Caco-2 (cell line): ENCODE results near the gene RAPGEF3. TPM values are rescaled to one million over a fixed set of nuclear protein-coding genes. Genes with fewer than 3 reads are reported as not detected.

ENCODE experiments used
- BruUV-seq: library from RNA; stranded (reverse); fragments of 400-500 nt; replicated peaks from 2 replicates; lab custom pipeline; 2021; lab: Mats Ljungman, UMichigan
- CTCF ChIA-PET: fragments of 300-600 bp; sonication (Branson Sonifier 250); formaldehyde crosslinking; loops from one replicate; lab custom pipeline; 2022; ENCODE audit warnings: antibody characterized with exemption; lab: Charles Lee
- POLR2A ChIA-PET: fragments of 300-600 bp; sonication (Branson Sonifier 250); formaldehyde crosslinking; loops from one replicate; lab custom pipeline; 2022; ENCODE audit warnings: antibody characterized with exemption; lab: Charles Lee
- DNase-seq, 2 experiments: peaks; one replicate each; pipeline versions ENCODE4 v3.0.0 to v3.0.0-alpha.2; 2020 to 2022
- H3K27me3 ChIP-seq: replicated peaks from 2 replicates; pipeline ENCODE4 v1.6.0; 2011; ENCODE audit warnings: low read length; ENCODE audit not compliant: control insufficient read depth, insufficient read depth
- H3K36me3 ChIP-seq: 2 replicates; pipeline ENCODE4 v1.5.1; 2011; ENCODE audit warnings: low read length; ENCODE audit not compliant: control insufficient read depth, insufficient read depth
- H3K4me1 ChIP-seq: fragments of 250-450 bp; sonication (Bioruptor Pico); 2 replicates; pipeline ENCODE4 v1.5.1; 2020; ENCODE audit warnings: mild to moderate bottlenecking
- H3K4me3 ChIP-seq: 2 replicates; pipeline ENCODE4 v1.5.1; 2011; ENCODE audit warnings: low read depth, mild to moderate bottlenecking, control low read depth, low read length
- H3K9me3 ChIP-seq: fragments of 250-450 bp; sonication (Bioruptor Pico); 2 replicates; pipeline ENCODE4 v1.5.1; 2020; ENCODE audit warnings: mild to moderate bottlenecking, moderate library complexity
- H3K27ac Mint-ChIP-seq: one replicate; pipeline ENCODE4 v1.8.0; 2022; ENCODE audit warnings: mixed read lengths; ENCODE audit not compliant: unreplicated experiment
- H3K27me3 Mint-ChIP-seq: one replicate; pipeline ENCODE4 v1.8.0; 2022; ENCODE audit warnings: mixed read lengths; ENCODE audit not compliant: insufficient read depth, unreplicated experiment
- H3K36me3 Mint-ChIP-seq: one replicate; pipeline ENCODE4 v1.8.0; 2022; ENCODE audit warnings: mild to moderate bottlenecking, mixed read lengths; ENCODE audit not compliant: insufficient read depth, unreplicated experiment
- H3K4me1 Mint-ChIP-seq: one replicate; pipeline ENCODE4 v1.8.0; 2022; ENCODE audit warnings: low read depth, mixed read lengths; ENCODE audit not compliant: unreplicated experiment
- H3K4me3 Mint-ChIP-seq: one replicate; pipeline ENCODE4 v1.8.0; 2022; ENCODE audit warnings: mild to moderate bottlenecking, moderate library complexity, mixed read lengths; ENCODE audit not compliant: unreplicated experiment
- H3K9me3 Mint-ChIP-seq: one replicate; pipeline ENCODE4 v1.8.0; 2022; ENCODE audit warnings: mixed read lengths; ENCODE audit not compliant: unreplicated experiment
- intact Hi-C: fragments of 100-400 bp; cut with micrococcal nuclease; formaldehyde crosslinking; loops from one replicate; pipeline ENCODE4 v1.10.0; 2022; ENCODE audit not compliant: unreplicated experiment
- total RNA-seq: library from RNA; stranded (reverse); gene quantifications from 2 replicates; pipeline ENCODE4 v1.2.3, GENCODE V29; 2022
- TF ChIP-seq, protein P1 (sequence below), 2 experiments: fragments of 200-600 bp in 1 of 2; IDR thresholded peaks; 1 replicate in 1 of 2; 2 replicates in 1 of 2; pipeline versions ENCODE4 v1.5.1 to v1.8.0; 2011 to 2022; ENCODE audit warnings: antibody characterized with exemption in 1 of 2, control low read depth in 1 of 2, inconsistent platforms in 1 of 2, low read depth in 1 of 2, low read length in 1 of 2, mild to moderate bottlenecking in 1 of 2, moderate library complexity in 1 of 2; ENCODE audit not compliant: insufficient read depth in 1 of 2, severe bottlenecking in 1 of 2, unreplicated experiment in 1 of 2

Gene RAPGEF3
- total RNA-seq, 1 experiment from 2014 or later: 1.2 TPM

DNA sequence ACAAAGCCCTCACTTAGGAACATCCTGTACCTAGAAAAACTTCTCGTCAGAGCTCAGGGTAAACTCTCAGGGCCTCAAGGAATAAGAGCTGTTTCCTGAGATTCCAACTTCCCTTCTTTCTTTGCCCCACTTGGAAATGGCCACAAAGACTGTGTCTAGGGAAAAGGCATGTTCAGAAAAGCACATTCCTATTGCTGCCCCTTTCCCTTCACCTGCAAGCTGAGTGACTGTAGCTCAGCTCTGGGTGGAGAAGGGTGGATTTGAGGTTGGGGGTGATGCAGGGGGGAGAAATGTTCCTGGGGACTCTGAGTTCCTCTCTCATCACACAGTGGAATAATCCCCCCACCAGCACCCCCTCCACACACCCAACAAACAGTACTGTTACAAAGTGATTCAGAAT, 40.1 kb downstream of the RAPGEF3 start:
- Mint-ChIP-seq H3K4me1 (peaks cover 16% of the 10 kb centered on the region), H3K36me3 (no peaks in the 10 kb centered on the region), H3K27ac (no peak overlapping the region), H3K4me3 (no peak overlapping the region), H3K9me3 (no peaks in the 10 kb centered on the region), H3K27me3 (no peaks in the 10 kb centered on the region)
- Histone ChIP-seq H3K4me3 (no peak overlapping the region), H3K27me3 (no peaks in the 10 kb centered on the region), H3K9me3 (no peaks in the 10 kb centered on the region), H3K4me1 (peaks cover 11% of the 10 kb centered on the region; the same call in 1 of the 2 replicates), H3K36me3 (no peaks in the 10 kb centered on the region)
- no peak for DNase-seq
- ChIA-PET POLR2A (no interaction called here), CTCF (interaction anchor here (0.6 to 1.0 kb wide), 3 partner anchors 25 to 120 kb away, joined by 3 to 4 read pairs (median 3); no protein-coding TSS in a partner anchor)
- intact Hi-C loops: no loop called here
- TF ChIP-seq, protein P1, sequence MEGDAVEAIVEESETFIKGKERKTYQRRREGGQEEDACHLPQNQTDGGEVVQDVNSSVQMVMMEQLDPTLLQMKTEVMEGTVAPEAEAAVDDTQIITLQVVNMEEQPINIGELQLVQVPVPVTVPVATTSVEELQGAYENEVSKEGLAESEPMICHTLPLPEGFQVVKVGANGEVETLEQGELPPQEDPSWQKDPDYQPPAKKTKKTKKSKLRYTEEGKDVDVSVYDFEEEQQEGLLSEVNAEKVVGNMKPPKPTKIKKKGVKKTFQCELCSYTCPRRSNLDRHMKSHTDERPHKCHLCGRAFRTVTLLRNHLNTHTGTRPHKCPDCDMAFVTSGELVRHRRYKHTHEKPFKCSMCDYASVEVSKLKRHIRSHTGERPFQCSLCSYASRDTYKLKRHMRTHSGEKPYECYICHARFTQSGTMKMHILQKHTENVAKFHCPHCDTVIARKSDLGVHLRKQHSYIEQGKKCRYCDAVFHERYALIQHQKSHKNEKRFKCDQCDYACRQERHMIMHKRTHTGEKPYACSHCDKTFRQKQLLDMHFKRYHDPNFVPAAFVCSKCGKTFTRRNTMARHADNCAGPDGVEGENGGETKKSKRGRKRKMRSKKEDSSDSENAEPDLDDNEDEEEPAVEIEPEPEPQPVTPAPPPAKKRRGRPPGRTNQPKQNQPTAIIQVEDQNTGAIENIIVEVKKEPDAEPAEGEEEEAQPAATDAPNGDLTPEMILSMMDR (IDR thresholded peaks at IDR 0.05; ENCODE audit: insufficient read depth in 1 of 2, low read depth in 1 of 2, low read length in 1 of 2, severe bottlenecking in 1 of 2, unreplicated experiment in 1 of 2): no peak
- no TSS peak for BruUV-seq

DNA sequence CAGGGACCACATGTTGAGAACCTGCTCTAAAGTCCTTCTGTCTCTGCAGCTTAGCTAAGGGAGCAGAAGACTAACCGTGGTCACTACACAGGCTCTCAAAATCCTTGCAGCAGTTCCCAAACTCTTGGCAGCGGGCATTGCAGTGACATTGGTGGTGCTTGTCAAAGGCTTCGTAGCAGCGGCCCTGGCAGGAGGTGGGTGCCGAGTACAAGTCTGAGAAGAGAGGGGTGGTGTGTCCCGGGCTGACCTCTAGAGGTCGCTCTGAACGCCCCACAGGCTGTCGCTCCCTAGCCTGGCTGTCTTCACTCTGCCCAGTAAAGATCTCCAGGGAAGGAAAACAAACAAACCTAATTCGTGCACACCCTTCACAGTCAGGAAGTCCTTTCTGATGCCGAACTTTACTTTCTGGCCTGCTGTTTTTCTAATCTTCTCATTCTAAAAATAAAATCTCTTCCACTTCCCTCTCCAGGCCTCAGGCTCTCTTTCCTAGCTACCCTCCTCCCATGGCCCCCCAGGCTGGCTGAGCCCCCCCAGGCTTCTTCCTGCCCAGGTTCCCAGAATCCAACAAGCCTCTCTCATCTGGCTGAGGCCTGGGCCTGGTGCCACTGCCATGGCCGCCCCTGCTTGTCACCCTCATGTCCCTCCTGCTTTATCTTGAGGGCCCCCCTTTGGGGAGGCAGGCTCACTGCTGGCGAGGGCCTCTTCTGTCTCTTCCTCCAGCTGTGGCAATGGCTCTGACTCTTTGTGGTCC, 41.1 kb downstream of the RAPGEF3 start:
- POLR2A ChIA-PET: no interaction called here
- TF ChIP-seq, protein P1 (IDR thresholded peaks at IDR 0.05; ENCODE audit: insufficient read depth in 1 of 2, low read depth in 1 of 2, low read length in 1 of 2, severe bottlenecking in 1 of 2, unreplicated experiment in 1 of 2): peak; percentile 40 to 92
- H3K4me1 ChIP-seq: peaks cover 9% of the 10 kb centered on the region; the same call in 1 of the 2 replicates
- CTCF ChIA-PET: interaction anchor here (1.0 to 1.9 kb wide), 2 partner anchors 26 to 55 kb away, joined by 4 to 6 read pairs; partner anchors contain the start of gene SLC48A1
- DNase-seq: peak in 1 of 2 experiments; percentile 70
- no peaks in the 10 kb centered on the region for H3K36me3 ChIP-seq
- H3K4me3 ChIP-seq: no peak overlapping the region
- Mint-ChIP-seq H3K36me3 (no peaks in the 10 kb centered on the region), H3K9me3 (no peaks in the 10 kb centered on the region), H3K27me3 (no peaks in the 10 kb centered on the region), H3K27ac (no peak overlapping the region), H3K4me1 (peaks cover 14% of the 10 kb centered on the region), H3K4me3 (no peak overlapping the region)
- no peaks in the 10 kb centered on the region for H3K9me3 ChIP-seq
- intact Hi-C loops: no loop called here
- BruUV-seq: no TSS peak
- H3K27me3 ChIP-seq: no peaks in the 10 kb centered on the region

DNA sequence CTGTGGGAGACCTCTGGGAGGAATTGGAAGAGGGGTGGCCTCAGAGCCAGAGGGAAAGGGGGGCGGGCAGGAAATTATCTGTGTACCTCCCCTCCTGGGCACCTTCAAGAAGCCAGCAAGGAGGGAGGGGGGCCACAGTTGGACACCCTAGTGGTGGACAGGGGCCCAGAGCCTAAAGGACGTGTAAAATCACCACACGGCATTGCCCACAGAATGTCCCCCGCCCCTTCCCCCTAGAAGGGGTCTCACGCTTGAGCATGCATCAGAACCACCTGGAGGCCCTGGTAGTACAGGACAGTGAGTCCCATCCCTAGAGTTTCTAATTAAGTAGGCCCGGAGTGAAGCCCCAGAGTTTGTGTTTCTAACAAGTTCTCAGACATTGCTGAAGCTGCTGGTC, 41.6 kb downstream of the RAPGEF3 start:
- Mint-ChIP-seq H3K27ac (no peak overlapping the region), H3K27me3 (no peaks in the 10 kb centered on the region), H3K4me1 (peaks cover 8% of the 10 kb centered on the region), H3K36me3 (no peaks in the 10 kb centered on the region), H3K9me3 (no peaks in the 10 kb centered on the region), H3K4me3 (no peak overlapping the region)
- H3K4me1 ChIP-seq: peaks cover 4% of the 10 kb centered on the region; the same call in 1 of the 2 replicates
- ChIA-PET POLR2A (no interaction called here), CTCF (interaction anchor here (1.9 to 2.3 kb wide), 4 partner anchors 27 to 121 kb away, joined by 6 to 23 read pairs (median 10); partner anchors contain the start of gene SLC48A1)
- no peaks in the 10 kb centered on the region for H3K36me3 ChIP-seq
- TF ChIP-seq, protein P1 (IDR thresholded peaks at IDR 0.05; ENCODE audit: insufficient read depth in 1 of 2, low read depth in 1 of 2, low read length in 1 of 2, severe bottlenecking in 1 of 2, unreplicated experiment in 1 of 2): no peak
- no peak overlapping the region for H3K4me3 ChIP-seq
- no TSS peak for BruUV-seq
- no peaks in the 10 kb centered on the region for H3K27me3 ChIP-seq
- H3K9me3 ChIP-seq: no peaks in the 10 kb centered on the region
- intact Hi-C loops: no loop called here
- DNase-seq: no peak
